Trophoblast cell (in vitro differentiated cells and primary cell): Measurements from ENCODE around the gene BRWD1.

Source experiments
- DNase-seq, 2 donors: peaks; one replicate each; pipeline ENCODE4 v3.0.0-alpha.2; 2016
- H2AFZ ChIP-seq: 2 replicates; pipeline ENCODE4 v1.6.1; 2013; ENCODE audit warnings: low read length, moderate library complexity, mild to moderate bottlenecking; ENCODE audit not compliant: insufficient read depth, poor library complexity
- H2AK5ac ChIP-seq: 2 replicates; pipeline ENCODE4 v1.6.1; 2013; ENCODE audit warnings: mild to moderate bottlenecking, low read length
- H2BK120ac ChIP-seq: 2 replicates; pipeline ENCODE4 v1.6.1; 2013; ENCODE audit warnings: low read length, mild to moderate bottlenecking, moderate library complexity; ENCODE audit not compliant: insufficient read depth, poor library complexity
- H2BK12ac ChIP-seq: 2 replicates; pipeline ENCODE4 v1.6.1; 2013; ENCODE audit warnings: mild to moderate bottlenecking, low read length, moderate library complexity
- H2BK5ac ChIP-seq: 2 replicates; pipeline ENCODE4 v1.6.1; 2013; ENCODE audit warnings: low read length, low read depth, moderate library complexity, mild to moderate bottlenecking; ENCODE audit not compliant: poor library complexity
- H3K14ac ChIP-seq: 2 replicates; pipeline ENCODE4 v1.6.1; 2013; ENCODE audit warnings: mild to moderate bottlenecking, low read length
- H3K18ac ChIP-seq: 2 replicates; pipeline ENCODE4 v1.6.1; 2013; ENCODE audit warnings: mild to moderate bottlenecking, low read length
- H3K23ac ChIP-seq: 2 replicates; pipeline ENCODE4 v1.6.1; 2013; ENCODE audit warnings: low read length
- H3K27ac ChIP-seq: 2 replicates; pipeline ENCODE4 v1.5.1; 2013; ENCODE audit warnings: low read depth, mild to moderate bottlenecking, inconsistent platforms, low read length, moderate library complexity
- H3K27me3 ChIP-seq: 2 replicates; pipeline ENCODE4 v1.6.1; 2013; ENCODE audit warnings: inconsistent platforms, mild to moderate bottlenecking, low read length, moderate library complexity; ENCODE audit not compliant: insufficient read depth
- H3K36me3 ChIP-seq, 2 experiments: 1 replicate in 1 of 2; 2 replicates in 1 of 2; pipeline ENCODE4 v1.6.1; 2013; ENCODE audit warnings: low read length in 2 of 2, mild to moderate bottlenecking in 2 of 2, moderate library complexity in 1 of 2; ENCODE audit not compliant: insufficient read depth in 2 of 2, control insufficient read depth in 1 of 2
- H3K4ac ChIP-seq: 2 replicates; pipeline ENCODE4 v1.6.1; 2013; ENCODE audit warnings: low read depth, mild to moderate bottlenecking, low read length, moderate library complexity
- H3K4me1 ChIP-seq, 2 experiments: 1 replicate in 1 of 2; 2 replicates in 1 of 2; pipeline ENCODE4 v1.6.1; 2013; ENCODE audit warnings: low read length in 2 of 2, mild to moderate bottlenecking in 2 of 2, moderate library complexity in 1 of 2; ENCODE audit not compliant: insufficient read depth in 2 of 2, control insufficient read depth in 1 of 2
- H3K4me2 ChIP-seq: 2 replicates; pipeline ENCODE4 v1.6.1; 2013; ENCODE audit warnings: inconsistent platforms, mild to moderate bottlenecking, low read length, moderate library complexity
- H3K4me3 ChIP-seq: 2 replicates; pipeline ENCODE4 v1.5.1; 2013; ENCODE audit warnings: mild to moderate bottlenecking, low read depth, low read length, inconsistent platforms
- H3K79me1 ChIP-seq: one replicate; pipeline ENCODE4 v1.6.1; 2013; ENCODE audit warnings: low read length
- H3K79me2 ChIP-seq: 2 replicates; pipeline ENCODE4 v1.6.1; 2013; ENCODE audit warnings: low read length, mild to moderate bottlenecking; ENCODE audit not compliant: control insufficient read depth, insufficient read depth, poor library complexity
- H3K9ac ChIP-seq: 2 replicates; pipeline ENCODE4 v1.6.1; 2013; ENCODE audit warnings: mild to moderate bottlenecking, low read length
- H3K9me3 ChIP-seq: 2 replicates; pipeline ENCODE4 v1.6.1; 2013; ENCODE audit warnings: low read depth, mild to moderate bottlenecking, control low read depth, inconsistent platforms, low read length; ENCODE audit not compliant: insufficient read depth
- H4K12ac ChIP-seq: 2 replicates; pipeline ENCODE4 v1.6.1; 2013; ENCODE audit warnings: low read depth, mild to moderate bottlenecking, low read length, moderate library complexity
- H4K8ac ChIP-seq: 2 replicates; pipeline ENCODE4 v1.6.1; 2013; ENCODE audit warnings: low read depth, mild to moderate bottlenecking, low read length, moderate library complexity
- H4K91ac ChIP-seq: one replicate; pipeline ENCODE4 v1.6.1; 2013; ENCODE audit warnings: low read depth, mild to moderate bottlenecking, low read length, moderate library complexity
- WGBS: extraction: QIAGEN DNeasy Blood & Tissue Kit; methylation state at CpG from one replicate; pipeline ENCODE4 v1.1.7; 2013; ENCODE audit warnings: missing lambda C conversion rate; ENCODE audit not compliant: insufficient read length, insufficient coverage; ENCODE audit errors: extremely low coverage; 5-methylcytosine and 5-hydroxymethylcytosine counted together

The BRWD1 gene

DNA sequence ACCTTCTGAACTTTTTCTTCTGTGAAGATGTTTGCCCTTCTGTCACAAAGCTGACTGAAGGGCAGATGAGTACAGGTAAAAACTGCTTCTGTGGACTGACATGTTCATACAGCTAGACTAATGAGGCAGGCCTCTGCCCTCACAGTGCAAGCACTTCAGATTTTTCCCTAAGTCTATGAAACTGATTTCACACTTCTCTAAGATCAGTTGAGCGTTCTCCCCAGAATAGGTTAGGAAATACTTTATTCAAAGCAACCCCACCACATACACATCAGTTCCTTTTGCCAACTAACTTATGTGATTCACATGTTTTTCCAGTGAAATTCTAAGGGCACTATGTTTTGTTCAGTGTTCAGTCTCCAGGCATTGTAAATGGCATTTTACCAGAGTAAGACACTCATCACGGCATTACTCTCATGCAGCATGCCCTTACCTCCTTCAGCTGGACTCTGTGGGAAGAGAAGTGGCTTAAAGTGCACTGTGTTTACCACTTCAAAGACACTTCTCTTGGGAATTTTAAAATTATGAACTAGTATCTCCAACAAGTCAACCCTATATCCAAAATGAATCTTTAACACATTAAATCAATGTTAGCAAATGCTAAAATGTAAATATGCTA is 124.8 kb downstream of the BRWD1 start:
- Histone ChIP-seq H3K9ac (no peak overlapping the region), H3K79me2 (peaks cover 2% of the 10 kb centered on the region), H3K14ac (no peak overlapping the region), H3K23ac (no peak overlapping the region), H4K12ac (no peak overlapping the region), H3K27me3 (no peaks in the 10 kb centered on the region), H2BK120ac (no peak overlapping the region), H2BK5ac (no peak overlapping the region), H3K4me3 (no peak overlapping the region), H3K27ac (no peak overlapping the region), H2AK5ac (no peak overlapping the region), H2BK12ac (no peak overlapping the region), H3K9me3 (no peaks in the 10 kb centered on the region), H4K8ac (no peak overlapping the region), H3K18ac (no peak overlapping the region), H3K79me1 (peaks cover 2% of the 10 kb centered on the region), H2AFZ (no peak overlapping the region), H3K4me2 (no peak overlapping the region), H3K4ac (no peak overlapping the region), H3K36me3 (no peaks in the 10 kb centered on the region), H3K4me1 (no peaks in the 10 kb centered on the region), H4K91ac (no peak overlapping the region)
- WGBS, result no CpG with 5 or more reads among the region's 2 CpGs
- peak in 1 of 2 donors; percentile 6 for DNase-seq

GRCh38 chr21:39187141-39187540 is 126.3 kb downstream of the BRWD1 start:
- no peak overlapping the region for H3K27ac ChIP-seq
- no peak overlapping the region for H2BK5ac ChIP-seq
- H3K18ac ChIP-seq, result no peak overlapping the region
- no peak overlapping the region for H2AK5ac ChIP-seq
- H3K27me3 ChIP-seq, result no peaks in the 10 kb centered on the region
- peaks cover 8% of the 10 kb centered on the region for H3K79me2 ChIP-seq
- H2BK12ac ChIP-seq, result no peak overlapping the region
- no CpG with 5 or more reads among the region's 5 CpGs for WGBS
- peaks cover 1% of the 10 kb centered on the region in 2 experiments for H3K4me1 ChIP-seq
- peaks cover 11% of the 10 kb centered on the region for H3K79me1 ChIP-seq
- H4K12ac ChIP-seq, result no peak overlapping the region
- H3K9ac ChIP-seq, result no peak overlapping the region
- no peak overlapping the region for H3K14ac ChIP-seq
- no peak overlapping the region for H3K23ac ChIP-seq
- no peak overlapping the region for H2BK120ac ChIP-seq
- H3K4me3 ChIP-seq, result no peak overlapping the region
- H4K8ac ChIP-seq, result no peak overlapping the region
- no peak overlapping the region for H3K4ac ChIP-seq
- peak in 1 of 2 donors; percentile 15 for DNase-seq
- H3K9me3 ChIP-seq, result no peaks in the 10 kb centered on the region
- no peak overlapping the region for H4K91ac ChIP-seq
- no peak overlapping the region for H3K4me2 ChIP-seq
- no peak overlapping the region for H2AFZ ChIP-seq
- H3K36me3 ChIP-seq, result no peaks in the 10 kb centered on the region

DNA sequence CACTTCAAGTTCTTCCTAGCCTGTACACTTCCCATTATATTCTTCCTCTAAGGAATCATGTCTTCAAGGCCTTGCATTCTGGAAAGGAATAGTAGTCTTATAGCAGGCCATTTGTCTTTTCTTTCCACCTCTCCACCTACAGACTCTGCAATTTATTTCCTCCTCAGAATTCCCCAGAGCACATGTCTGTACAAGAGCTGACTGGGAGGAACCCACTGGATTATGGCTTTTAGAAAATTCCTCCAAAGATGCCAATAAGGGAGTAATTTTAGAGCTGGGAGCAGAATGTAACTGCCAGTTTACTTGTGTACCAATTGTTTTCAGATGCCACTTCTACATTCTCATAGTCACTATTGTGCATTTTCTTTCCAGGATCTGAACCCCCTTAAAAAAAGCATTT is 126.8 kb downstream of the BRWD1 start:
- H2AFZ ChIP-seq, result no peak overlapping the region
- no peaks in the 10 kb centered on the region for H3K36me3 ChIP-seq
- H2AK5ac ChIP-seq, result no peak overlapping the region
- H2BK120ac ChIP-seq, result no peak overlapping the region
- H3K4me2 ChIP-seq, result no peak overlapping the region
- no peak overlapping the region for H3K27ac ChIP-seq
- no peak overlapping the region for H3K23ac ChIP-seq
- H4K91ac ChIP-seq, result no peak overlapping the region
- no peak overlapping the region for H4K8ac ChIP-seq
- no peaks in the 10 kb centered on the region for H3K27me3 ChIP-seq
- no peak overlapping the region for H3K4me3 ChIP-seq
- H2BK5ac ChIP-seq, result no peak overlapping the region
- no peak overlapping the region for H3K4ac ChIP-seq
- DNase-seq, result no peak
- peaks cover 11% of the 10 kb centered on the region for H3K79me1 ChIP-seq
- H3K14ac ChIP-seq, result no peak overlapping the region
- peaks cover 8% of the 10 kb centered on the region for H3K79me2 ChIP-seq
- no peaks in the 10 kb centered on the region for H3K9me3 ChIP-seq
- H4K12ac ChIP-seq, result no peak overlapping the region
- H2BK12ac ChIP-seq, result no peak overlapping the region
- H3K9ac ChIP-seq, result no peak overlapping the region
- H3K4me1 ChIP-seq, result peaks cover 4% of the 10 kb centered on the region in 2 experiments
- H3K18ac ChIP-seq, result no peak overlapping the region

- Histone ChIP-seq H3K9ac (no peak overlapping the region), H2AK5ac (no peak overlapping the region), H2BK5ac (no peak overlapping the region), H3K27ac (no peak overlapping the region), H2BK120ac (no peak overlapping the region), H4K91ac (no peak overlapping the region), H4K8ac (no peak overlapping the region), H3K79me2 (peaks cover 8% of the 10 kb centered on the region), H3K18ac (no peak overlapping the region), H3K79me1 (peaks cover 11% of the 10 kb centered on the region), H2AFZ (no peak overlapping the region), H3K4me2 (no peak overlapping the region), H3K36me3 (peaks cover 0 to 2% of the 10 kb centered on the region in 2 experiments), H3K14ac (no peak overlapping the region), H4K12ac (no peak overlapping the region), H3K27me3 (no peaks in the 10 kb centered on the region), H2BK12ac (no peak overlapping the region), H3K4me3 (no peak overlapping the region), H3K23ac (no peak overlapping the region), H3K4ac (no peak overlapping the region), H3K4me1 (peaks cover 4% of the 10 kb centered on the region in 2 experiments), H3K9me3 (no peaks in the 10 kb centered on the region)
- WGBS, result no CpG with 5 or more reads among the region's 2 CpGs
- no peak for DNase-seq
Measured at GRCh38 chr21:39185157-39185556, 128.3 kb downstream of the BRWD1 start.
